M059J (cell line): ENCODE results near the gene SLC38A2. TPM values are rescaled to one million over a fixed set of nuclear protein-coding genes. Genes with fewer than 3 reads are reported as not detected.

Experiments
- DNase-seq: peaks from one replicate; pipeline ENCODE4 v3.0.0-alpha.2; 2012; ENCODE audit warnings: low read depth
- total RNA-seq: library from RNA; depleted of rRNA; stranded (reverse); fragments of >200 nt; shearing (Covaris generic); gene quantifications from 2 replicates; pipeline ENCODE4 v1.2.3, GENCODE V29; 2014; rRNA removed

Gene SLC38A2
- 447 and 744 TPM in 2 replicates for total RNA-seq

GRCh38 chr12:46372544-46373300, at the start of gene SLC38A2:
Gene SLC38A2 (minus strand): TSS chr12:46372773. CDS start chr12:46371293, 1,480 bp downstream.
- peak; percentile 91 for DNase-seq

GRCh38 chr12:46419675-46420074, 47.1 kb upstream of the SLC38A2 start:
- DNase-seq = no peak

- no peak for DNase-seq
These were observed 43.0 kb upstream of the SLC38A2 start for GRCh38 chr12:46415552-46415951.

- DNase-seq = no peak
These were observed 42.2 kb upstream of the SLC38A2 start for GRCh38 chr12:46414591-46415268.

GRCh38 chr12:46413368-46413767, 40.8 kb upstream of the SLC38A2 start:
- DNase-seq = no peak

- DNase-seq = no peak
These were observed 40.3 kb upstream of the SLC38A2 start for GRCh38 chr12:46412857-46413256.

- no peak for DNase-seq
These were observed 37.9 kb upstream of the SLC38A2 start for GRCh38 chr12:46410495-46410894.

- DNase-seq = no peak
These were observed 37.4 kb upstream of the SLC38A2 start for GRCh38 chr12:46409974-46410373.

- no peak for DNase-seq
These were observed 36.8 kb upstream of the SLC38A2 start for GRCh38 chr12:46409342-46409741.

- DNase-seq = no peak
These were observed 35.9 kb upstream of the SLC38A2 start for GRCh38 chr12:46408441-46408840.

GRCh38 chr12:46407361-46407760, 34.8 kb upstream of the SLC38A2 start:
- DNase-seq = peak; percentile 62

- peak; percentile 45 for DNase-seq
These were observed 33.9 kb upstream of the SLC38A2 start for GRCh38 chr12:46406352-46407027.

GRCh38 chr12:46404733-46405132, 32.2 kb upstream of the SLC38A2 start:
- DNase-seq = peak; percentile 33

GRCh38 chr12:46404225-46404631, 31.7 kb upstream of the SLC38A2 start:
- peak; percentile 89 for DNase-seq

- DNase-seq = no peak
These were observed 31.1 kb upstream of the SLC38A2 start for GRCh38 chr12:46403719-46404070.

GRCh38 chr12:46402941-46403718, 30.6 kb upstream of the SLC38A2 start:
- DNase-seq = peak; percentile 58

GRCh38 chr12:46402451-46402850, 29.9 kb upstream of the SLC38A2 start:
- peak; percentile 94 for DNase-seq

- peak; percentile 70 for DNase-seq
These were observed 29.1 kb upstream of the SLC38A2 start for GRCh38 chr12:46401662-46402061.

GRCh38 chr12:46400406-46400805, 27.8 kb upstream of the SLC38A2 start:
- peak; percentile 51 for DNase-seq

GRCh38 chr12:46399461-46400248, 27.1 kb upstream of the SLC38A2 start:
- peak; percentile 38 for DNase-seq

GRCh38 chr12:46396826-46397225, 24.3 kb upstream of the SLC38A2 start:
- DNase-seq = no peak
